NCI-H82 treated with DMSO at 0.1 percent for 48 hours (cell line): ENCODE results near the gene HM13.
A peak's percentile ranks its signal among the peaks of the same experiment; 100 is the strongest.
"Not testable (repeated sequence)": the region's sequence is repeated elsewhere in the genome, so short reads cannot be mapped to it uniquely, and the experiment has no call there.

Experiments
- DNase-seq: peaks from one replicate; lab custom pipeline; 2025; ENCODE audit not compliant: unreplicated experiment; lab: John Stamatoyannopoulos, UW

HM13 gene

GRCh38 chr20:31566319-31566657 is 52.0 kb downstream of the HM13 start:
- no peak for DNase-seq

DNA sequence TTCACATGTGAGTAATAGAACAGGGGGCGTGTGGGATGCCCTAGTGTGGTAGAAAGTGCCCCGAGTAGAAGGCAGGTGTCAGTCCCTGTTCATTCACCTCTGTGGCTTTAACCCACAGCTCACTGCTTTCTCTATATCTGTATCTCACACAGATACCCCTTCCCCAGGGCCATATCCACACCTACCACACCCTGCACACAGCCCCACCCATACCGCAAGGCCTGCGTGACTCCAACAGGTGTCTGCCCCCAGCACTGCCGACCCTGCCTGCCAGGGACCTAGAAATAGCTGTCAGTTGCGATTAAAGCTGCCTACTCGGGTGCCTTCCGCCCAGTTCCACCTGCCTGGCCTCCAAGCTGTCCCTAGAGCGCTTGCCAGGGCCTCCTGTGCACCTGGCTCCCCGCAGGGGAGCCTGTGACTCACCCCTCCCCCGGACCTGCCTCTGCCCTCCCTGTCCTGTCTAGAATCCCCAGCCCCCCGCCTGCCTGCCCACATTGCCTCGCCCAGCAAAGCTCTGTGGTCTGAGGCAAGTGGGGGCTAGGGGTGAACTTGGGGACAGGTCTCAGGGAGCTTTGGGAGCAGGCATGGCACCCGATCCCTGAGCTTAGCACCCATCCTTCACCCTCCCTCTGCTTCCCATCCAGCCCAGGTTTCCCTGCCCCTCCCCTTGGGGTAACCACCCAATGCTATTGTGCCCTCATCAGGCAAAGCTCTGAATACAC is 52.6 kb downstream of the HM13 start:
- no peak for DNase-seq

GRCh38 chr20:31567380-31567720 is 53.1 kb downstream of the HM13 start:
- DNase-seq = no peak

DNA sequence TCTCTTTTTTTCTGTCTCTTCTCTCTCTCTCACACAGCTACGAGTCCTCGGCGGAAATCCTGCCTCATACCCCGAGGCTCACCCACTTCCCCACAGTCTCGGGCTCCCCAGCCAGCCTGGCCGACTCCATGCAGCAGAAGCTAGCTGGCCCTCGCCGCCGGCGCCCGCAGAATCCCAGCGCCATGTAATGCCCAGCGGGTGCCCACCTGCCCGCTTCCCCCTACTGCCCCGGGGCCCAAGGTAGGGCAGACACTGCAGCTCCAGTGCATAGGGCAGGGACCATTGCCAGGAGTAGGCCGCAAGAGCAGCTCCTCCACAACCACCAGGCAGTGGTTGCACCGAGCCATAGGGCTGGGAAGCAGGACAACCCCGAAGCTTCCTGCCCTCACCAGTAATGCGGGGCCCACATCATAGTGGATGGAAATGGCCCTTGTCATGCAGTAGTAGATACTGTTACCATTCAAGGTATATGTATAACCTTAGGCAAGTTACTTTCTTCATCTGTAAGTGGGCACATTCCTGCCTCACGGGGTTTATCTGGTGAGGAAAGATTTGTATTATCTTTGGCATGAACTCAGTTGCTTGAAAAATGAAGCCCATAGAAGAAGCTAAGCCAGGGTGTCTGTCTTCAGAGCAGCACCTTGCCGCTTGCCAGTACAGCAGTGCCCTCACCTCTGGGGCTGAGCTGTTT is 53.9 kb downstream of the HM13 start:
- DNase-seq = no peak

GRCh38 chr20:31568773-31569162 is 54.5 kb downstream of the HM13 start:
- DNase-seq = no peak

- no peak for DNase-seq
These were observed 55.1 kb downstream of the HM13 start for GRCh38 chr20:31569163-31570020.

DNA sequence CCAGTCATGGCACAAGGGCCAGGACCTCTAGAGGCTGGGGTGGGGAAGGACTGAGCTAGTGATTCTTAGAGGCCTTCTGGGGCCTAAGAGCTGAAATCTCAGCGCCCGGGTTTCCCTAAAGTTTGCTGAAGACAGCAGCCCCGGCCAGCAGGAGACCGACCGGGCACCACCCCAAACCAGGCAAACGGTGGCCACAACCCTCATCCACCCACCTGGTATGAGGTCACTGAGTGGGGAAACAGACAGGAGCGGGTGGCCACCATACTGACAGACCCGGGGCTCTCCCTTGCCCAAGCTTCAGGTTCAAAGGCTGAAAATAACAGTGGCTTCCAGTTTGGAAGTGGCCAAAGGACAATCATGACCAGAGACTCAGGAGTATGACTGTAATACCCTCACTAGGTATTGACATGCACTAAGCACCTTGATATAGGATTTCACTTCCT is 55.8 kb downstream of the HM13 start:
- DNase-seq = no peak

DNA sequence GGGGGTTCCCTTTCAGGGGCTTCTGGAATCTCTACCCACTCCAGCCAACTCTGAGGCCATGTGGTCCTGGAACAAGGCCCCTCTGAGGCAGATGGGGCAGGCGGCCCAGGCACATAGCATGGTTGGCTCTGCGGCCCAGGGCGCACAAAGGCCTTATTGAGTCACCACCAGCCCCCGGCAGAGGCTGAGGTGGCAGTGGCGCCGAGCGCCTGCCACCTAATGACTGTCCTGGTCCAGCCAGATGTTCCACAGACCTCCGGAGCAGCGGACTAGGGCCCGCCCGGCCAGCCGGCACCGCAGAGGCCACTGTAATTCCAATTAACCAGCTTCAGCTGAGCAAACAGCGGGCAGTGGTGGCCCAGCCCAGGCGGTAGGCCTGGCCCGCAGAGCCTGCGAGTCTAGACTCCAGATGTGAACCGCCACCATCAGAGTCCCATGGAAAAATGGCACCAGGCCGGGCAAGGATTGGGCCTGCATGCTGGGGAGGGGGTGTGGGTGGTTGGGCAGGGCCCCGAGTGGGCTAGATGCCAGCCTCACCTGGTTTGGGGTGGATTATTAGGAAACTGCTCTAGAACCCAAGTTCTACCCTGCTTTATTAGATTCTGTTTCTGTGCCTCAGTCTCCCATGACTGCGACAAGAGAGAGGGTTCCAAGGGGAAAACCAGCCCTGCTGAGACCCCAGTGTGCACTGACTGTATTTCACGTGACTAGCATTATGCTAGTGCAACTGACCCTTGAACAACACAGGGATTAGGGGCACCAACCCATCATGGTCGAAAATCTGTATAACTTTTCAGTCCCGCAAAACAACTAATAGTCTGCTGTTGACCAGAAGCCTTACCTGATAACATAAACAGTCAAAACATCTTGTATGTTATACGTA is 56.7 kb downstream of the HM13 start:
- no peak for DNase-seq

DNA sequence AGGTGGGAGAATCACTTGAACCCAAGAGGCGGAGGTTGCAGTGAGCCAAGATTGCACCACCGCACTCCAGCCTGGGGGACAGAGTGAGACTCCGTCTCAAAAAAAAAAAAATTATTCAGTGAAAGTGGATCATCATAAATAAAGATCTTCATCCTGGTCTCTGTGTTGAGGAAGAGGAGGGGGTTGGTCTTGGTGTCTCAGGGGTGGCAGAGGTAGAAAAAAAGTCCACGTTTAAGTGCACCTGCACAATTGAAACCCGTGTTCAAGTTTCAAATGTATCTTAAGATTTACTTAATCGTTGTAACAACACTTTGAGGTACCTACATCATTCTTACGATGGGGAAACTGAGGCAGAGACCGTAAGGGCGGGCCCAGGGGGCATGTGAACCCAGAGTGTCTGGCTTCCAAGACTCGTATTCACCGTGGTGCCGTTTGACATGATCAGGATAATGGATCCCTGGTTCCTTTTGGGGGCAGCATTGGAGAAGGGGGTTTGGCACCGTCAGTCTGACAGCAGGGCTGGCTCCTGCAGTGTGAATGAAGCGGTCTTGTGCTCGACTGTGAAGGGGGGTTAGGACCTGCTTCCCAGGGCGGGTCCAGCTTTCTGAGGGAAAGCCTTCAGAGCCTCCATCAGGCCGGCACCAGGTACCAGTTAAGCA is 57.9 kb downstream of the HM13 start:
- DNase-seq = peak; percentile 56

GRCh38 chr20:31572701-31573554 is 58.7 kb downstream of the HM13 start:
- DNase-seq = peak; percentile 94

GRCh38 chr20:31573555-31574321 is 59.5 kb downstream of the HM13 start:
- no peak for DNase-seq

GRCh38 chr20:31574986-31575385 is 60.7 kb downstream of the HM13 start:
- not testable (repeated sequence) for DNase-seq

GRCh38 chr20:31576751-31577150 is 62.5 kb downstream of the HM13 start:
- DNase-seq = no peak

DNA sequence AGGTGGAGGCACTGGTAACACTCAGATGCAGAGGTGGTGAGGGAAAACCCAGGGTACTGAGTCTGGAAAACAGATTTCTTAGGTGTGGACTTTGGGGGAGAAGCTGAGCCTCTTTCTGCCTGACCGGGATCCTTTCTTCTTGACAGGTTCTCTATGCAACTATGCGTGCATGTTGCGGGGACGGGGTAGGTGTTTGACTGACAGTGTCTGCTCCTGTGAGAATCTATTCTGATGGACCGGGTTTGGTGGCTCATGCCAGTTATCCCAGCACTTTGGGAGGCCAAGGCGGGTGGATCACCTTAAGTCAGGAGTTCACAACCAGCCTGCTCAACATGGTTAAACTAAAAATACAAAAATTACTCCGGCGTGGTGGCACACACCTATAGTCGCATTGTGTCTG is 63.0 kb downstream of the HM13 start:
- no peak for DNase-seq

- DNase-seq = no peak
These were observed 64.4 kb downstream of the HM13 start for GRCh38 chr20:31578448-31579138.

GRCh38 chr20:31579245-31579644 is 65.0 kb downstream of the HM13 start:
- no peak for DNase-seq

DNA sequence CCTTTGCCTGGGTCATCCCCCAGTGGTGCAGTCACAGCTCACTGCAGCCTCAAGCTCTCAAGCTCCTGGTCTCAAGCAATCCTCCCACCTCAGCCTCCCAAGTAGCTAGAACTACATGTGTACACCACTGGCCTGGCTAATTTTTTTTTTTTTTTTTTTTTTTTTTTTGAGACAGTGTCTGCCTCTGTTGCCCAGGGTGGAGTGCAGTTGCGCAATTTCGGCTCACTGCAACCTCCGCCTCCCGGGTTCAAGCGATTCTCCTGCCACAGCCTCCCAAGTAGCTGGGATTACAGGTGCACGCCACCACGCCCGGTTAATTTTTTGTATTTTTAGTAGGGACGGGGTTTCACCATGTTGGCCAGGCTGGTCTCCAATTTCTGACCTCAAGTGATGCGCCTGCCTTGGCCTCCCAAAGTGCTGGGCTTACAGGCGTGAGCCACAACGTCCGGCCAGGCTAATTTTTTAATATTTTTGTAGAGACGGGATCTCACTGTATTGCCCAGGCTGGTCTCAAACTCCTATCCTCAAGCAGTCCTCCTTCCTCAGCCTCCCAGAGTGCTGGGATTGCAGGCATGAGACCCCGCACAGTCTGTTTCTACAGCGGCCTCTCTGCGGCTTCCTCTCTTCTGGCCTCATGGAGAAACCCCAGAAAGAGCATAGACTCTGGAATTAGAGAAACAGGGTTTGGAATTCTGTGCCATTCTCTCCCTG is 65.9 kb downstream of the HM13 start:
- not testable (repeated sequence) for DNase-seq

- no peak for DNase-seq
These were observed 66.5 kb downstream of the HM13 start for GRCh38 chr20:31580706-31581105.
